ENCODE data around the gene FDXACB1.

FDXACB1 gene

DNA sequence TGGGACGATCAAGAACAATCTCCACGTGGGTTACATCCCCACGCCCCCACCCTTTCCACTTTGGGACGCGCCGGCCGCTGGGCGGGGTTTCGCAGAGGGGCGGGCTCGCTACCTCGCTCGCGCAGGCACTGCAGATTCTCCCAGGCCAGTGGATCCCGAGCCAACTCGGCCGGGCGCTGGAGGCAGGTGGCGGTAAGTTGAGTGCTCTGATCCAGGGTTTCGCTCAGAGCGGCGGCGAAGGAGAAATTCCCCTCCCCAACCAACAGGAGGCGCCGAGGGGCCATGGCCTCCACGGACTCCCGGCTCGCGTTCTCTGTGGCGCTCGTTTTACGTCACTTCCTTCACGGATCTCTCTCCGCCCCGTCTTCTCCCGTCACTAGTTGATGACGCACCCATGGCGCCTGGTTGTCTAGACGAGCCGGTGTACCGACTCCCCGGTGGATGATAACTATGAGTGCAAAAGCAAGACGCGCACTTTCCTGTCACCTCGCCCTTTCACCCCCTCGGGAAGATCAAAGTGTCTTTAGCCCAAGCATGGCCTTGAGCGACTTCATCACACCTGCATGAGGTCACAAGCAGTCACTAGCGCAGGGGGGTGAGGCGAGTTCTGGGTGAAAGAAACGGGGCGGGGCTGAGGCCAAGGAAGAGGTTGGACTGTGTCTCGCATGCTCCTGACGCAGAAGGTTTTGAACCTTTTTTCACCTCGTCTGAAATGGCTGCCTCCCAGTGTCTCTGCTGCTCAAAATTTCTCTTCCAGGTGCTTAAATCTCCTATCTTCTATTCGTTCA, at the start of gene FDXACB1, which contains the start of gene CFAP68:
FDXACB1 (minus strand) TSS at position 317 of the 788 bp plus-strand sequence; CDS start at position 284, 33 bp downstream.
CFAP68 (plus strand) TSS at position 693 of the 788 bp plus-strand sequence; CDS start at position 713, 20 bp downstream.
- peak; percentile 88 to 93 (median 90) for DNase-seq (ENCODE audit: low read depth in 3 of 3)

DNA sequence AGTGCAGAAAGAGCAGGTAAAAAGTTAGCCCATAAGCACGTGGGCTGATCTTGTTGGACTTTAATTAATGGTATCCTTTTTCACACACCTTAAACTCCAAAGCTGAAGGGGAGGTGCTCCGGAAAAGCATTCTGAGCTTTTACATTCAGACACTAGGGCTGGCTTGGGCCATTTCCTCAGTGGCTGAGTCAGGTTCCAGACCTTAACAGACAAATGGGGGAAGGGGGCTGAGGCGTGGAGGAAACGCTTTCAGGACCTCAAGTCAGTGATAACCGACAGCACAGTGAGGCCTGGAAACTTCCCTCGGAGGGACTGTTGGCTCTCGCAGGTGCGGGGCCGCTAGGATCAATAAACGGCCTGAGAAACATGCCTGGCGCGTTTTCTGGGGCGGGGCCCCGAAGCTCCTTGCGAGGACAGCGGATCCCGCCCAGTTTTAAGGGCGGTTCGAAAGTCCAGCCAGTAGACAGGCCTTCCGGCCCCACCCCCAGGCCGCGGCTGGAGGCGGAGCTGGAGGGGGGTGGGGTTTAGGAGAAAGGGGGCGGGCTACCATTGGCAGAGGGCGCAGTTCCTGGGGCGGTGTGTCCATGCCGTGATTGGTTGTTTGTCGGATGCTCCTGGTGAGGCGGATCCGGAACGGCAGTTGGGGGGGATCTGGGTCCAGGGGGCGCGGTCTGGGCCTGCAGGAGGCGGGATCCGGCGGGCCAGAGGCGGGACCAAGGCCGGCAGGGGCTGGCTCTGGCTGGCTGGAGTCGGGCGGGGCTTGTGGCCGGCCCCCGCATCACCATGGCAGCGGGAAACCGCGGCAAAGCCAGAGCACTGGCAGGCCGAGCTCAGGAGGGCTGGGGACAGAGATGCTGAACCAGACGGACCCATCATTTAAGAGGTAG, 47.8 kb upstream of the FDXACB1 start:
- DNase-seq (ENCODE audit: low read depth in 3 of 3): peak; percentile 86 to 93 (median 91)

GRCh38 chr11:111925953-111926352, 47.0 kb upstream of the FDXACB1 start:
- no peak for DNase-seq (ENCODE audit: low read depth in 3 of 3)

- DNase-seq (ENCODE audit: low read depth in 3 of 3): no peak
Measured at GRCh38 chr11:111923951-111924350, 45.0 kb upstream of the FDXACB1 start.

DNA sequence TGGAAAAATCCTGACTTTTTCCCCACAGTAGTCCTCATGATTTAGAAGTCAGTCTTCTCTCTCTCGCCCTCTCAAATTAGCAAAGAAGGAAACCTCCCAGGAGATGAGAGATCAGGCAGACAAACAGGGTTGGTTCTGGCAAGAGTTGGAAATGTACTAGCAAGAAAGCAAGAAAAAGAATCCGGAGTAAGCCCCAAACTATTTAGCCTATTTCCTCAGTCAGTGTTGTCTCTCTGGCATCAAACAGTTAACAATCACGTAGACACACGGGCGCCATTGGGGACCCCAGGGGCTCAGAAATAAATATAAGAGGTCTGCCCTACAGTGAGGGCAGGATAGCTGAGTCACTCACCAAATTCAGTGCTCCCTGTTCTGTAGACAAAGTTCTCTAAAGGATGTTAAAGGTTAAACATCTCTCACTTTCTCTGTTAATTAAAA, 44.4 kb upstream of the FDXACB1 start:
- DNase-seq (ENCODE audit: low read depth in 3 of 3): no peak

- no peak for DNase-seq (ENCODE audit: low read depth in 3 of 3)
Measured at GRCh38 chr11:111922803-111923202, 43.8 kb upstream of the FDXACB1 start.

DNA sequence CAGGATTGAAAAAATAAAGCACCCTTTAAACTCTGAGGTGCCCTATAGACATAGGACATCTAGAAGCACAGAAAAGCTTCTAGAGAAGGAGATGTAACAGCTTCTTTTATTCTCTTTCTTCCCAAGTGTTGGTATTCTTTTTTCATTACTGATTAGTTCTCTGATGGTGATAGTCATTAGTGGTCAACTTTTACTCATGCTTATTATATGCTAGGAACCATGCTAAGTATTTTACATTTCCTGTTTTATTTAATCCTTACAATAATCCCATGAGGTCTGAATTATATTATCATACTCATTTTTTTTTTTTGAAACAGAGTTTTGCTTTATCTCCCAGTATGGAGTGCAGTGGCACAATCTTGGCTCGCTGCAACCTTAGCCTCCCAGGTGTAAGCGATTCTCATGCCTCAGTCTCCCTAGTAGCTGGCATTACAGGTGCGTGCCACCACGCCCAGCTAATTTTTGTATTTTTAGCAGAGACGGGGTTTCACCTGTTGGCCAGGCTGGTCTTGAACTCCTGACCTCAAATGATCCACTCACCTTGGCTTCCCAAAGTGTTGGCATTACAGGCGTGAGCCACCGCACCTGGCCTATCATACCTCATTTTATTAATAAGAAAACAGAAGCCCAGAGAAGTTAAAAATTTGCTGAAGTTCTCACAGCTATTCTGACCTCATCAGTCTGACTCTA, 42.7 kb upstream of the FDXACB1 start:
- no peak for DNase-seq (ENCODE audit: low read depth in 3 of 3)

DNA sequence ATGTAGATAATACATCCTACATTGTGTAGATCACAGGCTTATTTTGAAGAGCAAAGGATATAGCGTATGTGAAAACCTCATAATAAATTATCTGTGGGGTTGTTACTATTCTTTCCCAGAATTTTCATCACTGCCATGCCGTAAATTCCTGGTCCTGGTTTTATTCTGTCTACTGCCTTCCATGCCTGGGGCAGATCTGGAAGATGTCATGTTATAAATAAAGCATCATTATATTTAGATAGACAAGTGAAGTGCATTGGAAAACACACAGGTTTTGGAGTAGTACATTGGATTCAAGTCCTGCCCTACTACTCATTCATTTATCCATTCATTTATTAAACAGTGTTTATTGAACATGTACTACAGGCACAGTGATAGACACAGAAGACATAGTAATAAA, 41.9 kb upstream of the FDXACB1 start:
- DNase-seq (ENCODE audit: low read depth in 3 of 3): no peak

GRCh38 chr11:111918390-111919256, 39.7 kb upstream of the FDXACB1 start, which contains the start of gene C11orf52:
Gene C11orf52 (plus strand): TSS chr11:111918913. CDS start chr11:111918973, 60 bp downstream.
- DNase-seq (ENCODE audit: low read depth in 3 of 3): no peak

GRCh38 chr11:111917788-111918187, 38.8 kb upstream of the FDXACB1 start:
- DNase-seq (ENCODE audit: low read depth in 3 of 3): no peak

- no peak for DNase-seq (ENCODE audit: low read depth in 3 of 3)
Measured at GRCh38 chr11:111917312-111917711, 38.3 kb upstream of the FDXACB1 start.

DNA sequence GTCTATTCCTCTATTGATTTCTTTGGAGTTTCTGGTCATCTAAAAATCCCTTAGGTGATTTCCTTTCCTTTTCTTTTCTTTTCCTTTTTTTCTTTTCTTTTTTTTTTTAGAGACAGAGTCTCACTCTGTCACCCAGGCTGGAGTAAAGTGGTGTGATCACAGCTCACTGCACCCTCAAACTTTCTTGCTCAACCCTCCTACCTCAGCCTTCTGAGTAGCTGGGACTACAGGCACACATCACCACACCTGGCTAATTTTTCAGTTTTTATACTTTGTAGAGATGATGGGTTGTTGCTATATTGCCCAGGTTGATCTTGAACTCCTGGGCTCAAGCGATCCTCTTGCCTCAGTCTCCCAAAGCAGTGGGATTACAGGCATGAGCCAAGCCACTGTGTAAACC, 37.8 kb upstream of the FDXACB1 start:
- no peak for DNase-seq (ENCODE audit: low read depth in 3 of 3)

- DNase-seq (ENCODE audit: low read depth in 3 of 3): no peak
Measured at GRCh38 chr11:111913997-111914396, 35.0 kb upstream of the FDXACB1 start.

GRCh38 chr11:111913031-111913861, 34.3 kb upstream of the FDXACB1 start:
- no peak for DNase-seq (ENCODE audit: low read depth in 3 of 3)

GRCh38 chr11:111912535-111912934, 33.6 kb upstream of the FDXACB1 start, which contains the start of gene HSPB2:
Gene HSPB2 (plus strand): TSS chr11:111912734. CDS start chr11:111912830, 96 bp downstream.
- no peak for DNase-seq (ENCODE audit: low read depth in 3 of 3)

DNA sequence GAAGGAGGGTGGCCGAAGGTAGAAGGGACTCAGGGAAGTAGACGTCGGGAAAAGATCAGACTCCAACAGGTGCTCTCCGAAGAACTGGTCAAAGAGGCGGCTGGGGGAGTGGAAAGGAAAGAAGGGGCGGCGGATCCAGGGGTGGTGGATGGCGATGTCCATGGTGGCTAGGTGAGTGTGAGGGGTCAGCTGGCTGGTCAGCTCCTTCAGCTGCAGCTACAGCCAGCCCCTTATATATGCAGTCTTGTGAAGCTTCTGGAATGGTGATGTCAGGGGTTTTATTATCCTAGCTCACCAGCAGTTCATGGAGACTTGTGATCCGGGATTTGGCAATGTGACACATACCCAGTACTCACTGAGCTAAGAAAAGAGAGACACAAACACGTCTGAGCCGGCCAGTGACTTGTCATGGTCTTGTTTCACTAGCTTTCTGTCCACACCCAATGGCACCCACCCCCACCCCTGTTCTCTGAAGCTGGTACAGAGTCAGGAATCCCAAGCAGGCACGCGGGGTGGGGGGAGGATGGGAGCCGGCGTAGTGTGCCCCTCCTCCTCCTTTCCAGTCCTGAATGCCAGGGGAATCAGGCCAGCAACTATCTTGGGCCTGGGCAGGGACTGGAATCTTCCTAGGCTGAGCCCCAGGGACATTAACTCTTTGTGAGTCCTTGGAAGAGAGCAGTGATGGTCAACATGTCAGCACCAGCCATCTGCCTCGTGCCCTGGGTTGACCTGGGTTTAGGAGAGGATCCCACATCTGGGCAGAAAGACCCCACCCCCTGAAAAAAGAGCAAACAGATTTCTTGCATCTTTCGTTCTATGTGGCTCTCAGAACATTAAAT, 32.8 kb upstream of the FDXACB1 start, which contains the start of gene CRYAB:
CRYAB (minus strand) TSS at position 208 of the 839 bp plus-strand sequence; CDS start at position 162, 46 bp downstream.
- DNase-seq (ENCODE audit: low read depth in 3 of 3): no peak

DNA sequence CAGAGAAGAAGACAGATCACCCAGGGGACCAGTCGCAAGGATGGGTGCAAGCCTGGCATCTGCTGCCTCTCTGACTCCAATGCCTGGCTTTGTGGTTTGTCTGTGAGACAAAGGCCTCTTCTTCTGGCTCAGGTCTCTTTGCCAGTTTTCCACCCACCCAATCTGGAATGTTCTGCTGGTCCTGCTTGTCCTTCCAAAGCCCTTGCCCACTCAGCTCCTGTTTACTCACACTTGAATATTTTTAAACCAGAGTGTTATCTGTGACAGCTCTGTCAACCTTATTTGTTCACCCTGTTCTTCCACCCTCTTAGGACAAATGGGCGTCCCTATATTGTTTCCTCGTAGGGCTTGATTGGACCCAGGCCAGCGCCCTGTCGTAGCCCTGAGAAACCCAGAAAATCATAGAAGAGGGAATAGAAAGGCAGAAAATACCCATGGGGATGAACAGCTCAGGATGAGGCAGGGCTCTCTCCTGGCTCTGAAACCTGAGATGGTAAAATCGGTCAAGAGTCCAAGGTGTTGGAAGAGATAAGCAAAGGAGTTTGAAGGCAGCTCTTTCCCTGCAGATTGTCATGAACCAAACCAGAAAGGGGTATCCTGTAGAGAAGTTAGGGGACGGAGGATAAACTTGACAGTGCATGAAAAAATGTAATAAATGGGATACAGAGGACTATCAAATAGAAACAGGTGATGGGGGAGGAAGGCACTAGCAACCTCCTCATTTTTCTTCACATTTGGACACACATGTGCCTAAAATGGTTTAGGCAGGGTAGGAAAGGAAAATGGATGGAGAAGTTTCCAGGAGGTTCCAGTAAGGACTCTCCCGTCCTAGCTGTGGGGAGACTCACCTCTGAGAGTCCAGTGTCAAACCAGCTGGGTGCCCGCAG, 32.0 kb upstream of the FDXACB1 start:
- no peak for DNase-seq (ENCODE audit: low read depth in 3 of 3)

- DNase-seq (ENCODE audit: low read depth in 3 of 3): no peak
Measured at GRCh38 chr11:111909378-111909777, 30.4 kb upstream of the FDXACB1 start.
